HG02840 (cell line): Measurements from ENCODE around the gene CXCL17.

Experiments
- ATAC-seq: cut with Tn5 transposase; IDR thresholded peaks from one replicate; pipeline ENCODE4 v1.9.1; 2021; ENCODE audit warnings: mild to moderate bottlenecking, moderate library complexity, moderate number of reproducible peaks; ENCODE audit not compliant: unreplicated experiment, low FRiP score

CXCL17 gene

GRCh38 chr19:42426643-42427042, 16.1 kb downstream of the CXCL17 start:
- ATAC-seq, result no peak

- no peak for ATAC-seq
Observed at GRCh38 chr19:42424712-42425131, 18.0 kb downstream of the CXCL17 start.

- no peak for ATAC-seq
Observed at GRCh38 chr19:42424345-42424707, 18.4 kb downstream of the CXCL17 start.

- peak; percentile 86 for ATAC-seq
Observed at GRCh38 chr19:42423462-42424344, 19.0 kb downstream of the CXCL17 start.

- peak; percentile 32 for ATAC-seq
Observed at GRCh38 chr19:42422901-42423461, 19.8 kb downstream of the CXCL17 start.

- ATAC-seq, result peak; percentile 14
Observed at GRCh38 chr19:42422092-42422900, 20.4 kb downstream of the CXCL17 start.

- no peak for ATAC-seq
Observed at GRCh38 chr19:42421591-42422031, 21.1 kb downstream of the CXCL17 start.

- no peak for ATAC-seq
Observed at GRCh38 chr19:42421101-42421500, 21.6 kb downstream of the CXCL17 start.

- no peak for ATAC-seq
Observed at GRCh38 chr19:42420055-42420544, 22.6 kb downstream of the CXCL17 start.

- ATAC-seq, result no peak
Observed at GRCh38 chr19:42419309-42419708, 23.4 kb downstream of the CXCL17 start.

GRCh38 chr19:42412661-42413076, 30.1 kb downstream of the CXCL17 start:
- ATAC-seq, result no peak

- ATAC-seq, result no peak
Observed at GRCh38 chr19:42412227-42412626, 30.5 kb downstream of the CXCL17 start.

- ATAC-seq, result no peak
Observed at GRCh38 chr19:42411581-42412178, 31.1 kb downstream of the CXCL17 start.

GRCh38 chr19:42410371-42410770, 32.4 kb downstream of the CXCL17 start:
- ATAC-seq, result no peak

- ATAC-seq, result no peak
Observed at GRCh38 chr19:42409477-42409876, 33.3 kb downstream of the CXCL17 start.

GRCh38 chr19:42407816-42408175, 35.0 kb downstream of the CXCL17 start:
- ATAC-seq, result no peak

GRCh38 chr19:42407085-42407815, 35.5 kb downstream of the CXCL17 start:
- no peak for ATAC-seq

- no peak for ATAC-seq
Observed at GRCh38 chr19:42406111-42406510, 36.6 kb downstream of the CXCL17 start.

GRCh38 chr19:42403586-42403985, 39.2 kb downstream of the CXCL17 start:
- ATAC-seq, result no peak
